ENCODE results near the gene SKIC8.
A peak's percentile ranks its signal among the peaks of the same experiment; 100 is the strongest.

SKIC8 gene

GRCh38 chr15:78321041-78321570, 21.7 kb upstream of the SKIC8 start:
- no peak for DNase-seq

GRCh38 chr15:78320183-78320582, 20.8 kb upstream of the SKIC8 start:
- DNase-seq: no peak

- no peak for DNase-seq
These were observed 20.2 kb upstream of the SKIC8 start for GRCh38 chr15:78319588-78319987.

- no peak for DNase-seq
These were observed 17.9 kb upstream of the SKIC8 start for GRCh38 chr15:78317145-78317836.

GRCh38 chr15:78316283-78317083, 17.1 kb upstream of the SKIC8 start:
- no peak for DNase-seq

- no peak for DNase-seq
These were observed 16.4 kb upstream of the SKIC8 start for GRCh38 chr15:78315686-78316282.

GRCh38 chr15:78314181-78314581, 14.8 kb upstream of the SKIC8 start:
- no peak for DNase-seq

GRCh38 chr15:78313383-78313782, 14.0 kb upstream of the SKIC8 start:
- DNase-seq: no peak

GRCh38 chr15:78312957-78313356, 13.5 kb upstream of the SKIC8 start:
- DNase-seq: no peak

GRCh38 chr15:78312536-78312935, 13.1 kb upstream of the SKIC8 start:
- DNase-seq: no peak

GRCh38 chr15:78311292-78311691, 11.9 kb upstream of the SKIC8 start:
- no peak for DNase-seq

- peak; percentile 43 for DNase-seq
These were observed 9.1 kb upstream of the SKIC8 start for GRCh38 chr15:78308422-78309032.

- DNase-seq: no peak
These were observed 8.6 kb upstream of the SKIC8 start for GRCh38 chr15:78307976-78308375.

GRCh38 chr15:78306176-78306774, 6.9 kb upstream of the SKIC8 start:
- DNase-seq: no peak

GRCh38 chr15:78304216-78305066, 5.0 kb upstream of the SKIC8 start:
- no peak for DNase-seq

- no peak for DNase-seq
These were observed 3.3 kb upstream of the SKIC8 start for GRCh38 chr15:78302579-78303312.

GRCh38 chr15:78301828-78302227, 2.4 kb upstream of the SKIC8 start:
- DNase-seq: no peak

GRCh38 chr15:78301326-78301725, 1.9 kb upstream of the SKIC8 start:
- DNase-seq: no peak

GRCh38 chr15:78292219-78292618, 7.2 kb downstream of the SKIC8 start:
- no peak for DNase-seq

- DNase-seq: no peak
These were observed 7.7 kb downstream of the SKIC8 start for GRCh38 chr15:78291698-78292097.

GRCh38 chr15:78291052-78291451, 8.4 kb downstream of the SKIC8 start:
- DNase-seq: no peak
